ENCODE results near the gene WNT6. TPM values are rescaled to one million over a fixed set of nuclear protein-coding genes. Genes with fewer than 3 reads are reported as not detected.

Gene WNT6
- total RNA-seq, 1 donor from 2014 or later = 0.64 TPM

GRCh38 chr2:218883491-218884490 lies 24.2 kb downstream of the WNT6 start:
- H3K4me3 Mint-ChIP-seq (ENCODE audit: unreplicated experiment) = peak overlapping the region; percentile 42
- no peak for DNase-seq (ENCODE audit: extremely low spot score, unreplicated experiment)
- no peak for TF ChIP-seq CTCF (IDR thresholded peaks at IDR 0.05)
- H3K36me3 Mint-ChIP-seq (ENCODE audit: unreplicated experiment) = no peaks in the 10 kb centered on the region
- H3K4me1 Mint-ChIP-seq (ENCODE audit: unreplicated experiment) = peaks cover 17% of the 10 kb centered on the region
- no peaks in the 10 kb centered on the region for H3K9me3 Mint-ChIP-seq (ENCODE audit: unreplicated experiment)
- H3K27me3 Mint-ChIP-seq (ENCODE audit: unreplicated experiment) = peaks cover 69% of the 10 kb centered on the region
- no peak overlapping the region for H3K27ac Mint-ChIP-seq (ENCODE audit: unreplicated experiment)

- H3K4me1 Mint-ChIP-seq (ENCODE audit: unreplicated experiment) = peaks cover 12% of the 10 kb centered on the region
- peaks cover 63% of the 10 kb centered on the region for H3K27me3 Mint-ChIP-seq (ENCODE audit: unreplicated experiment)
- DNase-seq (ENCODE audit: extremely low spot score, unreplicated experiment) = no peak
- no peak overlapping the region for H3K27ac Mint-ChIP-seq (ENCODE audit: unreplicated experiment)
- H3K9me3 Mint-ChIP-seq (ENCODE audit: unreplicated experiment) = no peaks in the 10 kb centered on the region
- no peaks in the 10 kb centered on the region for H3K36me3 Mint-ChIP-seq (ENCODE audit: unreplicated experiment)
- TF ChIP-seq CTCF (IDR thresholded peaks at IDR 0.05) = no peak
- peak overlapping the region; percentile 46 for H3K4me3 Mint-ChIP-seq (ENCODE audit: unreplicated experiment)
These were observed 24.9 kb downstream of the WNT6 start for GRCh38 chr2:218884519-218884918.

- Mint-ChIP-seq H3K27ac (ENCODE audit: unreplicated experiment) (no peak overlapping the region), H3K27me3 (ENCODE audit: unreplicated experiment) (peaks cover 59% of the 10 kb centered on the region), H3K9me3 (ENCODE audit: unreplicated experiment) (no peaks in the 10 kb centered on the region), H3K4me1 (ENCODE audit: unreplicated experiment) (peaks cover 6% of the 10 kb centered on the region), H3K4me3 (ENCODE audit: unreplicated experiment) (no peak overlapping the region), H3K36me3 (ENCODE audit: unreplicated experiment) (no peaks in the 10 kb centered on the region)
- DNase-seq (ENCODE audit: extremely low spot score, unreplicated experiment) = no peak
- TF ChIP-seq CTCF (IDR thresholded peaks at IDR 0.05) = no peak
These were observed 26.7 kb downstream of the WNT6 start for GRCh38 chr2:218885981-218886947.

- no peak for TF ChIP-seq CTCF (IDR thresholded peaks at IDR 0.05)
- Mint-ChIP-seq H3K4me3 (ENCODE audit: unreplicated experiment) (no peak overlapping the region), H3K27me3 (ENCODE audit: unreplicated experiment) (peaks cover 55% of the 10 kb centered on the region), H3K27ac (ENCODE audit: unreplicated experiment) (no peak overlapping the region), H3K36me3 (ENCODE audit: unreplicated experiment) (no peaks in the 10 kb centered on the region), H3K9me3 (ENCODE audit: unreplicated experiment) (no peaks in the 10 kb centered on the region), H3K4me1 (ENCODE audit: unreplicated experiment) (peaks cover 6% of the 10 kb centered on the region)
- no peak for DNase-seq (ENCODE audit: extremely low spot score, unreplicated experiment)
These were observed 27.5 kb downstream of the WNT6 start for GRCh38 chr2:218887079-218887478.

Data from osteocyte (in vitro differentiated cells).